Stimulated activated CD8-positive, alpha-beta memory T cell treated with anti-CD3 and anti-CD28 coated beads, Interleukin-12 subunit alpha, Interleukin-12 subunit beta, amount 100 ng/mL, for 4 hours (primary cell): Measurements from ENCODE around the gene TPSB2.
"Not testable (repeated sequence)": the region's sequence is repeated elsewhere in the genome, so short reads cannot be mapped to it uniquely, and the experiment has no call there.

Source experiments
- DNase-seq: peaks from one replicate; pipeline ENCODE4 v3.0.0-alpha.2; 2020; ENCODE audit warnings: low read depth

Gene TPSB2

GRCh38 chr16:1199347-1200013 is 30.5 kb downstream of the TPSB2 start:
- no peak for DNase-seq

DNA sequence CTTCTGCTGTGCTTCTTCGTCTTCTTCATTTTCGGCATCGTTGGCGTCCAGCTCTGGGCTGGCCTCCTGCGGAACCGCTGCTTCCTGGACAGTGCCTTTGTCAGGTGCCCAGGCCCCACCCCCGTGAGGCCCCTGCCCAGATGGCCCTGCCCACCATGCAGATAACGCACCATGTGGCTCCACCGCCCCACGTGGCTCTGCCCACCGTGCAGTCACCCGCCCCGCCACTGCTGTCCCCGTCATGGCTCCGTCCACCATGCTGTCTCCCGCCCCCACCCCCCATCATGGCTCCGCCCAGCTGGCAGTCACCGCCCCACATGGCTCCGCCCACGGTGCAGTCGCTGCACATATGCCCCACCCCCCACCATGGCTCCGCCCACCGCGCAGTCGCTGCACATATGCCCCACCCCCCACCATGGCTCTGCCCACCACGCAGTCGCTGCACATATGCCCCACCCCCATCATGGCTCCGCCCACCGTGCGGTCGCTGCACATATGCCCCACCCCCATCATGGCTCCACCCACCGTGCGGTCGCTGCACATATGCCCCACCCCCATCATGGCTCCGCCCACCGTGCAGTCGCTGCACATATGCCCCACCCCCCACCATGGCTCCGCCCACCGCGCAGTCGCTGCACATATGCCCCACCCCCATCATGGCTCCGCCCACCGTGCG is 31.2 kb downstream of the TPSB2 start:
- DNase-seq, result not testable (repeated sequence)

- DNase-seq, result no peak
Measured at GRCh38 chr16:1198194-1198593, 31.8 kb downstream of the TPSB2 start.

GRCh38 chr16:1197237-1197866 is 32.6 kb downstream of the TPSB2 start:
- DNase-seq, result no peak

- no peak for DNase-seq
Measured at GRCh38 chr16:1196494-1196893, 33.5 kb downstream of the TPSB2 start.

DNA sequence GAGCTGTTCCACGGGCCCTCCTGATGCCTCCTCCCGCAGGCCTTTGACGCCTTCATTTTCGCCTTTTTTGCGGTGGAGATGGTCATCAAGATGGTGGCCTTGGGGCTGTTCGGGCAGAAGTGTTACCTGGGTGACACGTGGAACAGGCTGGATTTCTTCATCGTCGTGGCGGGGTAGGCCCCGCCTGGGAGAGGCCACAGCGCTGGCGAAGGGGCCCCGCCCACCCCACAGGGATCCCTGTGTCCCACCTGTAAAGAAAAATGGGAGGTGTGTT is 34.7 kb downstream of the TPSB2 start:
- DNase-seq, result no peak

DNA sequence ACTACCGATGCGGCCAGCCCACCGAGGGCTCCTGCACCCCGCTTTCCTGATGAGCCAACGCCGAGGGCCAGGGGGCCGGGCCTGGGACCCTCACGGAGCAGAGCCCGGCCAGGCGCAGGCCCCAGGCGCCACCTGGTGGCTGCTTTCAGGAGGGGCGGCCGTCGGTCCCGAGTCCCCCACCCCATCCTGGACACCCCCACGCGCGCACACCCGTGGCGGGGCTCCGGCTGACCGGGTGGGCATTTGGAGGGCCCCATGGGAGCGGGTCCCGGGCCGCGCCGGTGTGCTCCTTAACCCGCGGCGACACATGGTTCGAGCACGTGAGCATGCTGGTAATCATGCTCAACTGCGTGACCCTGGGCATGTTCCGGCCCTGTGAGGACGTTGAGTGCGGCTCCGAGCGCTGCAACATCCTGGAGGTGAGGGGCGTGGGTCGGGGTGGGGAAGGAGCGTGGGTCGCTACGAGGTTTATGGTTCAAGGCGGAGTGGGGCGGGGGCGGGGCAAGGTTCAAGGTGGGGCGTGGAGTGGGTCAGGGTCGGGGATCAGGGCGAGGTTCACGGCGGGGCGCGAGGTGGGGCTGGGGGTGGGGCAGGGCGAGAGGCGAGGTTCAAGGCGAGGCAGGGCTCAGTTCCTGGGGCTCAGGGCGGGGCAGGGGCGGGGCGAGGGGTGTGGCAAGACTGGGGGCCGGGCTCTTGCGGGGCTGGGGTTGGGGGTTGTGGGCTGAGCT is 35.2 kb downstream of the TPSB2 start:
- DNase-seq, result no peak

GRCh38 chr16:1193825-1194581 is 36.0 kb downstream of the TPSB2 start:
- no peak for DNase-seq

- no peak for DNase-seq
Measured at GRCh38 chr16:1193143-1193824, 36.7 kb downstream of the TPSB2 start.

DNA sequence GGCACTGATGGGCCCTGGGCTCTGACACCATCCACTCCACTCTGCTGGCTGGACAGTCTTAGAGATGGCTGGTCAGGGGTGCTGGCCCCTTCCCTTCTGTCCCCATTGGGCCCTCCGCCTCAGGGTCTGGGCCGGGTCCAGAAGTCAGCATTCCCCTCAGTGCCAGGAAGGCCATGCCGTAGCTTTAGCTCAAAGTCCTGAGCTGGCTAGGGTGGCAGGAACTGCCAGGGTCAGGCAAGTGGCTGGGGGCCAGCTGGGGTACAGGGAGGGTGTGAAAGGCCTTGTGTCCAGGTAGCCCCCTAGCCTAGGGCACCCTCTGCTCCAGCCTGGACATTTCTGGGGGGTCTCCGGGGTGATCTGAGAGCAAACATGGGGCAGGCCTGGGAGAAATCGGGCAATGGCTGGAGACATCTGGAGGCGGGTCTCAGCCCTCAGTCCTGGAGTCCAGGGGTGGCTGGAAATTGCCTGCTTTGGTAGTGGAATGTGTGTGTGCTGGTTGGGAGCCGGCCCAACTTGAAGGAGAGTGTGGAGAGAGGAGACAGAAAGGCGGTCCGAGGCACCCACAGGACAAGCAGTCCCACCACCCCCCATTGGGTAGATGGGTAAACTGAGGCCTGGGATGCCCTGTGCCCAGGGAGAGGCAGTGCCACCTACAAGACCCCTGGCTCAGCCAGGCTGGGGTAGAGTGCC is 37.5 kb downstream of the TPSB2 start:
- no peak for DNase-seq

- not testable (repeated sequence) for DNase-seq
Measured at GRCh38 chr16:1190789-1191188, 39.2 kb downstream of the TPSB2 start.

DNA sequence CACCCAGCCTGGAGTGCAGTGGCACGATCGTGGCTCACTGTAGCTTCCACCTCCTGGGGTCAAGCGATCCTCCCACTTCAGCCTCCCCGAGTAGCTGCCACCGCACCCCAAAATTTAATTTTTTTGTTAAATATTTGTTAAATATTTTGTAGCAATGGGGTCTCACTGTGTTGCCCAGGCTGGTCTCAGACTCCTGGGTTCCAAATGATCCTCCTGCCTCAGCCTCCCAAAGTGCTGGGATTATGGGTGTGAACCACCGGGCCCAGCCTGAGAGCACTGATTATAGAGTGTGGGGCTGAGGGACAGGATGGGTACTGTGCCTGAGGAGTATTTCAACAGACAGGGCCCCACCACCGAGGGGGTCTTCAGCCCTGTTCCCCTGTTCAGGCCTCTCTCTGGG is 40.5 kb downstream of the TPSB2 start:
- DNase-seq, result no peak

GRCh38 chr16:1188432-1189189 is 41.4 kb downstream of the TPSB2 start:
- DNase-seq, result no peak

DNA sequence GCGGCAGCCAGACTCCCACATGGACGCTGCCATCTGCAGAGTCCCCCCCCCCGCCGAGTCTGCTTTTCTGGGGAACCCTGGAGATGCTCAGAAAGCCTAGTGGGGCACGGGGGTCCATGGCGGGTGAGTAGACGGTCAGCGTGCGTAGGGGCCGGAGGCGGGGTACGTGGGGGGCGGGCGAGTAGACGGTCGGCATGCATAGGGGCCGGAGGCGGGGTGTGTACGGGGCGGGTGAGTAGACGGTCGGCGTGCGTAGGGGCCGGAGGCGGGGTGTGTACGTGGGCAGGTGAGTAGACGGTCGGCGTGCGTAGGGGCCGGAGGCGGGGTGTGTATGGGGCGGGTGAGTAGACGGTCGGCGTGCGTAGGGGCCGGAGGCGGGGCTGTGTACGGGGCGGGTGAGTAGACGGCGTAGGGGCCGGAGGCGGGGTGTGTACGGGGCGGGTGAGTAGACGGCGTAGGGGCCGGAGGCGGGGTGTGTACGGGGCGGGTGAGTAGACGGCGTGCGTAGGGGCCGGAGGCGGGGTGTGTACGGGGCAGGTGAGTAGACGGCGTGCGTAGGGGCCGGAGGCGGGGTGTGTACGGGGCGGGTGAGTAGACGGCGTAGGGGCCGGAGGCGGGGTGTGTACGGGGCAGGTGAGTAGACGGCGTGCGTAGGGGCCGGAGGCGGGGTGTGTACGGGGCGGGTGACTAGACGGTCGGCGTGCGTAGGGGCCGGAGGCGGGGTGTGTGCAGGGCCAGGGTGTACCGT is 44.4 kb downstream of the TPSB2 start:
- DNase-seq, result not testable (repeated sequence)

DNA sequence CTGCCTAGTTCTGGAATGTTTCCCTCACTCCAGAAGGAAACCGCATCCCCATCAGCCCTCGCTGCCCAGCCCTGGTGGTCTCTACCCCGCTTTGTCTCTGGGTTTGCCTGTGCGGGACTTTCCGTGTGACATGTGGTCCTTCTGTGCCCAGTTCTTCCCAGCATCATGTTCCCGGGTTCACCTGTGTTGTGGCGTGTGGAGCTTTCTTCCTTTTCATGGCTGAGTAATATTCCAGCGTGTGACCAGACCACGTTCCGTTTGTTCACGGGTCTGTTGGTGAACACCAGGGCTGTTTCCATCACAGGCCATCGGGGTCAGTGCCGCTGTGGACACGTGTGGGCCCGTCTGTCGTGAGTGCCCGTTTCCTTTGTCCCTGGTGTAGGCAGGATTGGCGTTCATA is 45.0 kb downstream of the TPSB2 start:
- DNase-seq, result no peak

- no peak for DNase-seq
Measured at GRCh38 chr16:1184156-1184868, 45.7 kb downstream of the TPSB2 start.

DNA sequence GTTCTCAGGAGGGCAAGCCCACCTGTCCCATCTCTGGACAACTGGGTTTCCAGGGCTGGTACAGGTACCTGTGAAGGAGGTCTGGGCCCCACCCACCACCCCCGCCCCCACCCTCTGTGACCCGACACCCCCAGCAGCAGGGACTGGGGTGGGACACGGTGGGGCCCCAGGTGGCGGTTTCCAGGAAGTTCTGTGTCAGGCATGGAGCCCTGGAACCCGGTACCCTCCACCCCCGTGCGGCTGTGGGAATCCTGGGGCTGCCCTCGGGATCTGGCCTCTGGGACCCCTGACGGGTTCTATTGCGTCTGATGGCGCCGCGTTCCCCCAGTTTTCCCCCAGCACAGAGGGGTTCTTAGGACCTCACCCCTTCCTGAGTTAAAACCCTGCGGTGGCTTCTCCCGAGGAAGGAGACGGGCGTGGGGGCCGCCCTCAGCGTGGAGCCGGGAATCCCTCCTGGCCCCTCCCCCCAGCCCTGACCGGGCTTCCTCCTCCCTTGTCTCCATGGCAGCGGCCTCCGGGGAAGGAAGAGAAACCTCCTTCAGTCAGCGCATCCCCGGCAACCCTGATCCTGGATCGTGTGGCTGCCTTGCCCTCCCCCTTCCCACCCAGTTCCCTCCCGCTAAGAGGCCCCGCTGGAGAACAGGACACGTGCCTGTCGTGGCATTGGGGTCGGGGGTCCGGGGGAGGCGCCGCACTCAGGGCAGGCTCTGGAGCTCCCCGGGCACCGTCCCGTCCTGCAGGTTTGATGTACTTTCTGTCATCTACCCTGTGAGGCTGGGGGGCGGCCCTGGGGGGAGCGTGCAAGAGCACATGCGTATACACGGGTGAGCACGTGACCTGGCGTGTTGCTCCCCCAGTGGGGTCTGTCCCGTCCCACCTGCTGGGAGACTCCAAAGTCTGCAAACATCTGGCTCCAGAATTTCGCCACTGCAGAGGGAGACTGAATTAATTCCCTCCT is 46.8 kb downstream of the TPSB2 start:
- no peak for DNase-seq

- DNase-seq, result no peak
Measured at GRCh38 chr16:1182316-1182671, 47.7 kb downstream of the TPSB2 start.
